GM12864 (cell line): ENCODE results near the gene TNP1.

Experiments
- DNase-seq: peaks from one replicate; pipeline ENCODE4 v3.0.0-alpha.2; 2011; ENCODE audit warnings: low read depth
- H3K4me3 ChIP-seq: 2 replicates; pipeline ENCODE4 v1.5.1; 2011; ENCODE audit warnings: mild to moderate bottlenecking, low read depth, low read length, control low read depth
- CTCF ChIP-seq: IDR thresholded peaks from 2 replicates; pipeline ENCODE4 v1.5.1; 2011; ENCODE audit warnings: low read depth, mild to moderate bottlenecking, moderate library complexity, low read length, control low read depth, inconsistent platforms; ENCODE audit errors: missing control alignments

TNP1 gene

GRCh38 chr2:216858312-216858711 is 1.6 kb downstream of the TNP1 start:
- no peak for TF ChIP-seq CTCF
- H3K4me3 ChIP-seq = no peak overlapping the region

GRCh38 chr2:216857131-216857550 is 2.7 kb downstream of the TNP1 start:
- no peak overlapping the region for H3K4me3 ChIP-seq
- no peak for TF ChIP-seq CTCF
- no peak for DNase-seq

More at GRCh38 chr2:216858312-216858711, 1.6 kb downstream of the TNP1 start:
- DNase-seq = no peak

- TF ChIP-seq CTCF = no peak
- no peak for DNase-seq
- no peak overlapping the region for H3K4me3 ChIP-seq
These were observed 3.3 kb downstream of the TNP1 start for GRCh38 chr2:216856406-216857065.

GRCh38 chr2:216855605-216856004 is 4.3 kb downstream of the TNP1 start:
- DNase-seq = no peak
- no peak overlapping the region for H3K4me3 ChIP-seq

GRCh38 chr2:216855079-216855478 is 4.8 kb downstream of the TNP1 start:
- no peak for TF ChIP-seq CTCF
- no peak for DNase-seq
- H3K4me3 ChIP-seq = no peak overlapping the region

More at GRCh38 chr2:216855605-216856004, 4.3 kb downstream of the TNP1 start:
- TF ChIP-seq CTCF = no peak

- H3K4me3 ChIP-seq = no peak overlapping the region
- DNase-seq = no peak
- TF ChIP-seq CTCF = no peak
These were observed 8.3 kb downstream of the TNP1 start for GRCh38 chr2:216851486-216852090.

- DNase-seq = no peak
- H3K4me3 ChIP-seq = no peak overlapping the region
- TF ChIP-seq CTCF = no peak
These were observed 9.1 kb downstream of the TNP1 start for GRCh38 chr2:216850665-216851322.
